GM21367 (cell line): ENCODE results near the gene VWA5A.
"Not testable (repeated sequence)": the region's sequence is repeated elsewhere in the genome, so short reads cannot be mapped to it uniquely, and the experiment has no call there.

Experiments
- ATAC-seq: cut with Tn5 transposase; IDR thresholded peaks from one replicate; pipeline ENCODE4 v1.9.1; 2021; ENCODE audit not compliant: unreplicated experiment

Gene VWA5A

GRCh38 chr11:124167826-124168231 lies 52.6 kb downstream of the VWA5A start:
- ATAC-seq, result no peak

- ATAC-seq, result no peak
Measured at GRCh38 chr11:124168796-124169195, 53.5 kb downstream of the VWA5A start.

GRCh38 chr11:124170315-124170714 lies 55.1 kb downstream of the VWA5A start:
- ATAC-seq, result not testable (repeated sequence)

- no peak for ATAC-seq
Measured at GRCh38 chr11:124170801-124171586, 55.7 kb downstream of the VWA5A start.

GRCh38 chr11:124172101-124172500 lies 56.9 kb downstream of the VWA5A start:
- no peak for ATAC-seq

GRCh38 chr11:124172599-124172998 lies 57.3 kb downstream of the VWA5A start:
- ATAC-seq, result no peak

GRCh38 chr11:124174001-124174583 lies 58.8 kb downstream of the VWA5A start:
- no peak for ATAC-seq

- ATAC-seq, result no peak
Measured at GRCh38 chr11:124176925-124177715, 61.9 kb downstream of the VWA5A start.

GRCh38 chr11:124179310-124179709 lies 64.1 kb downstream of the VWA5A start:
- ATAC-seq, result no peak

- ATAC-seq, result no peak
Measured at GRCh38 chr11:124183068-124183467, 67.8 kb downstream of the VWA5A start, which contains the start of gene OR10D3. Gene OR10D3 (plus strand): TSS chr11:124183345. CDS start chr11:124185270, 1,925 bp downstream.

GRCh38 chr11:124190298-124191139 lies 75.3 kb downstream of the VWA5A start:
- ATAC-seq, result no peak

GRCh38 chr11:124193221-124194010 lies 78.2 kb downstream of the VWA5A start:
- ATAC-seq, result no peak

- ATAC-seq, result no peak
Measured at GRCh38 chr11:124194293-124195188, 79.3 kb downstream of the VWA5A start.

- peak; percentile 85 for ATAC-seq
Measured at GRCh38 chr11:124195189-124195734, 80.0 kb downstream of the VWA5A start.
